SK-N-SH treated with all-trans-retinoic acid at 6 μM for 48 hours (cell line): ENCODE data around the gene FLNC.

ENCODE experiments used
- RARB ChIP-seq: fragments of 250-450 bp; sonication (Bioruptor Pico); IDR thresholded peaks from 2 replicates; pipeline ENCODE4 v1.8.0; 2021; ENCODE audit warnings: mild to moderate bottlenecking, moderate library complexity
- TOX ChIP-seq: fragments of 250-450 bp; sonication (Bioruptor Pico); IDR thresholded peaks from 2 replicates; pipeline ENCODE4 v1.8.0; 2021; ENCODE audit warnings: mild to moderate bottlenecking, moderate library complexity, borderline replicate concordance
- ZC3H10 ChIP-seq: fragments of 250-450 bp; sonication (Bioruptor Pico); IDR thresholded peaks from 2 replicates; pipeline ENCODE4 v1.5.1; 2021; ENCODE audit warnings: mild to moderate bottlenecking, moderate library complexity
- TF ChIP-seq, protein P1 (sequence below): fragments of 250-450 bp; sonication (Bioruptor Pico); IDR thresholded peaks from 2 replicates; pipeline ENCODE4 v1.8.0; 2020; ENCODE audit warnings: mild to moderate bottlenecking, moderate library complexity, borderline replicate concordance
- TF ChIP-seq, protein P2 (sequence below): fragments of 250-450 bp; sonication (Bioruptor Pico); IDR thresholded peaks from 2 replicates; pipeline ENCODE4 v1.5.0; 2020; ENCODE audit warnings: mild to moderate bottlenecking, moderate library complexity

DNA sequence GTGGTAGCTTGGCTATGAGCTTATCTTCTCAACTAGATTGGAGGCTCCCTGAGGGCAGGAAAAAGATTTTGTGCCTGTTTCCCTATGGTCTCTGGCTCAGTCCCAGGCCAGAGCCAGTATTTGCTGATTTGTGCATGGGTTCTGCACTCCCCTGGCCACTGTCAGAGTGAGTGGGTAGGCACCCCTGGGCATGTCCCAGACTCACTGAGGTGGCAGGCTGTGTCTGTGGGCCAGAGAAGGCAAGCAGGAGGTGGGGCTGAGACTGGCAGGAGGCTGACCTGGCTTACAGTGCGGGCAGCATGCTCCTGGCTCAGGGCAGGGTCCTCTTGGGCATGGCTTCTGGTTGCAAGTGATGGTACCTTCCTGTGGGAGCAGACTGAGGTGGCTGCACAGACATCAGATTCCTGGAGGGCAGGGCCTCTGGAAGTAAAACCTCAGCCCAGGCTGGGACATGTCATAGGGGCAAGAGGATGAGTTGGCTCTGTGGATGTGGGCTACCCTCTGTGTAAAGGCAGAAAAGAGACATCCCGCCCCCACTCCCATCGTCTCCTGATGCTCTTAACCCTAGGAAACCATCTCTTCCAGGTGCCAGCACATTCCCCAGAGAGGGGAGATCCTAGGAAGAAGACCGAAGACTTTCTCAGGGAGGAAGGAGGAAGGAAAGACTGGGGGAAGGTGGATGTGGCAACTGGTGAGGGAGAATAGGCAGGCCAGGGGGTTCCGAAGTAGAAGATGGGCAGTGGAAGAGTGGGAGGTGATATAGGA lies 76.0 kb downstream of the FLNC start:
- no peak for TF ChIP-seq TOX (CRISPR knock-in tag)
- TF ChIP-seq, protein P1, sequence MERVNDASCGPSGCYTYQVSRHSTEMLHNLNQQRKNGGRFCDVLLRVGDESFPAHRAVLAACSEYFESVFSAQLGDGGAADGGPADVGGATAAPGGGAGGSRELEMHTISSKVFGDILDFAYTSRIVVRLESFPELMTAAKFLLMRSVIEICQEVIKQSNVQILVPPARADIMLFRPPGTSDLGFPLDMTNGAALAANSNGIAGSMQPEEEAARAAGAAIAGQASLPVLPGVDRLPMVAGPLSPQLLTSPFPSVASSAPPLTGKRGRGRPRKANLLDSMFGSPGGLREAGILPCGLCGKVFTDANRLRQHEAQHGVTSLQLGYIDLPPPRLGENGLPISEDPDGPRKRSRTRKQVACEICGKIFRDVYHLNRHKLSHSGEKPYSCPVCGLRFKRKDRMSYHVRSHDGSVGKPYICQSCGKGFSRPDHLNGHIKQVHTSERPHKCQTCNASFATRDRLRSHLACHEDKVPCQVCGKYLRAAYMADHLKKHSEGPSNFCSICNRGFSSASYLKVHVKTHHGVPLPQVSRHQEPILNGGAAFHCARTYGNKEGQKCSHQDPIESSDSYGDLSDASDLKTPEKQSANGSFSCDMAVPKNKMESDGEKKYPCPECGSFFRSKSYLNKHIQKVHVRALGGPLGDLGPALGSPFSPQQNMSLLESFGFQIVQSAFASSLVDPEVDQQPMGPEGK (CRISPR knock-in tag): no peak
- TF ChIP-seq ZC3H10 (CRISPR knock-in tag): no peak
- TF ChIP-seq, protein P2, sequence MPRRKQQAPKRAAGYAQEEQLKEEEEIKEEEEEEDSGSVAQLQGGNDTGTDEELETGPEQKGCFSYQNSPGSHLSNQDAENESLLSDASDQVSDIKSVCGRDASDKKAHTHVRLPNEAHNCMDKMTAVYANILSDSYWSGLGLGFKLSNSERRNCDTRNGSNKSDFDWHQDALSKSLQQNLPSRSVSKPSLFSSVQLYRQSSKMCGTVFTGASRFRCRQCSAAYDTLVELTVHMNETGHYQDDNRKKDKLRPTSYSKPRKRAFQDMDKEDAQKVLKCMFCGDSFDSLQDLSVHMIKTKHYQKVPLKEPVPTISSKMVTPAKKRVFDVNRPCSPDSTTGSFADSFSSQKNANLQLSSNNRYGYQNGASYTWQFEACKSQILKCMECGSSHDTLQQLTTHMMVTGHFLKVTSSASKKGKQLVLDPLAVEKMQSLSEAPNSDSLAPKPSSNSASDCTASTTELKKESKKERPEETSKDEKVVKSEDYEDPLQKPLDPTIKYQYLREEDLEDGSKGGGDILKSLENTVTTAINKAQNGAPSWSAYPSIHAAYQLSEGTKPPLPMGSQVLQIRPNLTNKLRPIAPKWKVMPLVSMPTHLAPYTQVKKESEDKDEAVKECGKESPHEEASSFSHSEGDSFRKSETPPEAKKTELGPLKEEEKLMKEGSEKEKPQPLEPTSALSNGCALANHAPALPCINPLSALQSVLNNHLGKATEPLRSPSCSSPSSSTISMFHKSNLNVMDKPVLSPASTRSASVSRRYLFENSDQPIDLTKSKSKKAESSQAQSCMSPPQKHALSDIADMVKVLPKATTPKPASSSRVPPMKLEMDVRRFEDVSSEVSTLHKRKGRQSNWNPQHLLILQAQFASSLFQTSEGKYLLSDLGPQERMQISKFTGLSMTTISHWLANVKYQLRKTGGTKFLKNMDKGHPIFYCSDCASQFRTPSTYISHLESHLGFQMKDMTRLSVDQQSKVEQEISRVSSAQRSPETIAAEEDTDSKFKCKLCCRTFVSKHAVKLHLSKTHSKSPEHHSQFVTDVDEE: no peak
- no peak for TF ChIP-seq RARB (CRISPR knock-in tag)
